HG03196 (cell line): Measurements from ENCODE around the gene ZNF705A.
"Not testable (repeated sequence)": the region's sequence is repeated elsewhere in the genome, so short reads cannot be mapped to it uniquely, and the experiment has no call there.

ENCODE experiments used
- ATAC-seq: cut with Tn5 transposase; IDR thresholded peaks from one replicate; pipeline ENCODE4 v1.9.1; 2021; ENCODE audit not compliant: unreplicated experiment

The ZNF705A gene

GRCh38 chr12:8156845-8157244 is at the start of gene ZNF705A:
Gene ZNF705A (plus strand): TSS chr12:8157015. CDS start chr12:8172626, 15,611 bp downstream.
- no peak for ATAC-seq

- no peak for ATAC-seq
Measured at GRCh38 chr12:8108808-8109398, 47.9 kb upstream of the ZNF705A start.

- ATAC-seq, result not testable (repeated sequence)
Measured at GRCh38 chr12:8113117-8113516, 43.7 kb upstream of the ZNF705A start.

- ATAC-seq, result no peak
Measured at GRCh38 chr12:8120072-8120713, 36.6 kb upstream of the ZNF705A start.

- ATAC-seq, result no peak
Measured at GRCh38 chr12:8123124-8123912, 33.5 kb upstream of the ZNF705A start, which contains the start of gene CLEC4A. Gene CLEC4A (plus strand): TSS chr12:8123617. CDS start chr12:8123879, 262 bp downstream.

- no peak for ATAC-seq
Measured at GRCh38 chr12:8127138-8127537, 29.7 kb upstream of the ZNF705A start.

- ATAC-seq, result not testable (repeated sequence)
Measured at GRCh38 chr12:8133636-8134397, 23.0 kb upstream of the ZNF705A start.

- ATAC-seq, result not testable (repeated sequence)
Measured at GRCh38 chr12:8134398-8134930, 22.4 kb upstream of the ZNF705A start.

GRCh38 chr12:8141647-8142046 is 15.2 kb upstream of the ZNF705A start:
- ATAC-seq, result not testable (repeated sequence)

GRCh38 chr12:8143261-8143660 is 13.6 kb upstream of the ZNF705A start:
- ATAC-seq, result no peak

- no peak for ATAC-seq
Measured at GRCh38 chr12:8145754-8146441, 10.9 kb upstream of the ZNF705A start.

- ATAC-seq, result no peak
Measured at GRCh38 chr12:8146442-8146771, 10.4 kb upstream of the ZNF705A start.

GRCh38 chr12:8154526-8154925 is 2.3 kb upstream of the ZNF705A start:
- no peak for ATAC-seq

GRCh38 chr12:8156416-8156815 is 399 bp upstream of the ZNF705A start:
- ATAC-seq, result no peak

- no peak for ATAC-seq
Measured at GRCh38 chr12:8157484-8158198, 826 bp downstream of the ZNF705A start.

GRCh38 chr12:8172911-8173310 is 16.1 kb downstream of the ZNF705A start:
- not testable (repeated sequence) for ATAC-seq

- not testable (repeated sequence) for ATAC-seq
Measured at GRCh38 chr12:8179989-8180585, 23.3 kb downstream of the ZNF705A start.

GRCh38 chr12:8181271-8181670 is 24.5 kb downstream of the ZNF705A start:
- ATAC-seq, result not testable (repeated sequence)

- not testable (repeated sequence) for ATAC-seq
Measured at GRCh38 chr12:8182923-8183322, 26.1 kb downstream of the ZNF705A start.
